SK-N-SH (cell line): ENCODE results near the gene COX10.

Source experiments
- CTCF ChIP-seq: fragments of 200-600 bp; sonication (generic); IDR thresholded peaks from 2 replicates; pipeline ENCODE4 v1.6.1; 2017; ENCODE audit warnings: antibody characterized with exemption, mild to moderate bottlenecking, moderate library complexity
- EZH2phosphoT487 ChIP-seq: fragments of 200-600 bp; sonication (generic); IDR thresholded peaks from 2 replicates; pipeline ENCODE4 v1.6.1; 2017; ENCODE audit warnings: low read depth, mixed run types, mild to moderate bottlenecking, antibody characterized with exemption, moderate library complexity, borderline replicate concordance
- FOSL2 ChIP-seq: IDR thresholded peaks from 2 replicates; pipeline ENCODE4 v1.4.0; 2012; ENCODE audit warnings: low read depth, mild to moderate bottlenecking, moderate library complexity, borderline replicate concordance
- FOXJ3 ChIP-seq: sonication (generic); formaldehyde crosslinking; IDR thresholded peaks from 2 replicates; pipeline ENCODE4 v1.5.1; 2020; ENCODE audit warnings: mild to moderate bottlenecking, missing genetic modification reagents
- REST ChIP-seq: IDR thresholded peaks from 2 replicates; pipeline ENCODE4 v1.6.1; 2012; ENCODE audit warnings: mild to moderate bottlenecking, low read depth, low read length, moderate library complexity
- SIN3A ChIP-seq: IDR thresholded peaks from 2 replicates; pipeline ENCODE4 v1.6.1; 2012; ENCODE audit warnings: low read depth, mild to moderate bottlenecking, low read length, moderate library complexity, borderline replicate concordance
- YY1 ChIP-seq: IDR thresholded peaks from 2 replicates; pipeline ENCODE4 v1.4.0; 2012; ENCODE audit warnings: low read depth, mild to moderate bottlenecking

- TF ChIP-seq REST (no peak), YY1 (no peak), EZH2phosphoT487 (no peak), CTCF (no peak), SIN3A (no peak), FOSL2 (no peak), FOXJ3 (no peak)
Observed at GRCh38 chr17:14116263-14117024, 47.1 kb downstream of the COX10 start.
